HepG2 (cell line): Measurements from ENCODE around the gene CASKIN1. TPM values are rescaled to one million over a fixed set of nuclear protein-coding genes. Genes with fewer than 3 reads are reported as not detected.

Experiments used
- DNMT1 ChIP-seq: sonication (generic); formaldehyde crosslinking; IDR thresholded peaks from 2 replicates; pipeline ENCODE4 v1.5.1; 2020; ENCODE audit warnings: mild to moderate bottlenecking, missing genetic modification reagents
- GTF3A ChIP-seq: sonication (generic); formaldehyde crosslinking; conservative IDR thresholded peaks from 2 replicates; pipeline ENCODE4 v1.4.0; 2020; ENCODE audit warnings: mild to moderate bottlenecking, missing genetic modification reagents
- HMGXB3 ChIP-seq: sonication (generic); formaldehyde crosslinking; IDR thresholded peaks from 2 replicates; pipeline ENCODE4 v1.4.0; 2020; ENCODE audit warnings: missing genetic modification reagents, borderline replicate concordance
- KLF13 ChIP-seq: sonication (generic); formaldehyde crosslinking; IDR thresholded peaks from 2 replicates; pipeline ENCODE4 v1.4.0; 2020; ENCODE audit warnings: mild to moderate bottlenecking, missing genetic modification reagents
- NFIC ChIP-seq: IDR thresholded peaks from 2 replicates; pipeline ENCODE4 v1.6.1; 2012; ENCODE audit warnings: mild to moderate bottlenecking, low read length, inconsistent platforms
- PLSCR1 ChIP-seq: sonication (generic); formaldehyde crosslinking; IDR thresholded peaks from 2 replicates; pipeline ENCODE4 v1.5.0; 2020; ENCODE audit warnings: missing genetic modification reagents, mild to moderate bottlenecking, borderline replicate concordance
- TARDBP ChIP-seq: sonication (generic); formaldehyde crosslinking; IDR thresholded peaks from 2 replicates; pipeline ENCODE4 v1.8.0; 2022; ENCODE audit warnings: mild to moderate bottlenecking, missing genetic modification reagents
- TFAP4 ChIP-seq: sonication (generic); IDR thresholded peaks from 2 replicates; pipeline ENCODE4 v1.6.1; 2016; ENCODE audit warnings: low read depth, borderline replicate concordance
- ZMYM3 ChIP-seq: sonication (generic); formaldehyde crosslinking; IDR thresholded peaks from 2 replicates; pipeline ENCODE4 v1.5.1; 2020; ENCODE audit warnings: mild to moderate bottlenecking, missing genetic modification reagents
- ZNF136 ChIP-seq: sonication (generic); formaldehyde crosslinking; IDR thresholded peaks from 2 replicates; pipeline ENCODE4 v1.8.1; 2022; ENCODE audit warnings: low read depth, mild to moderate bottlenecking, moderate library complexity, missing genetic modification reagents
- ZNF17 ChIP-seq: sonication (generic); formaldehyde crosslinking; IDR thresholded peaks from 2 replicates; pipeline ENCODE4 v1.5.0; 2020; ENCODE audit warnings: mild to moderate bottlenecking, missing genetic modification reagents
- ZNF232 ChIP-seq: sonication (generic); formaldehyde crosslinking; IDR thresholded peaks from 2 replicates; pipeline ENCODE4 v1.4.0; 2020; ENCODE audit warnings: missing genetic modification reagents, borderline replicate concordance
- ZNF354B ChIP-seq: sonication (generic); formaldehyde crosslinking; IDR thresholded peaks from 2 replicates; pipeline ENCODE4 v1.8.0; 2022; ENCODE audit warnings: mild to moderate bottlenecking, missing genetic modification reagents
- ZNF556 ChIP-seq: sonication (generic); formaldehyde crosslinking; IDR thresholded peaks from 2 replicates; pipeline ENCODE4 v1.4.0; 2020; ENCODE audit warnings: mild to moderate bottlenecking, missing genetic modification reagents, borderline replicate concordance
- ZNF569 ChIP-seq: sonication (generic); formaldehyde crosslinking; IDR thresholded peaks from 2 replicates; pipeline ENCODE4 v1.5.0; 2020; ENCODE audit warnings: mild to moderate bottlenecking, missing genetic modification reagents, moderate library complexity, borderline replicate concordance
- ZNF670 ChIP-seq: sonication (generic); formaldehyde crosslinking; IDR thresholded peaks from 2 replicates; pipeline ENCODE4 v1.8.0; 2022; ENCODE audit warnings: mild to moderate bottlenecking, missing genetic modification reagents, borderline replicate concordance
- ZNF672 ChIP-seq: sonication (generic); formaldehyde crosslinking; IDR thresholded peaks from 2 replicates; pipeline ENCODE4 v1.8.1; 2022; ENCODE audit warnings: missing genetic modification reagents
- ZNF800 ChIP-seq: sonication (generic); formaldehyde crosslinking; IDR thresholded peaks from 2 replicates; pipeline ENCODE4 v1.4.0; 2020; ENCODE audit warnings: missing genetic modification reagents
- polyA plus RNA-seq, 8 experiments: library from polyadenylated mRNA; depleted of rRNA in 3 of 8; stranded (reverse) in 7 of 8; unstranded in 1 of 8; fragments of >200 nt; fragmentation: Illumina TruSeq in 4 of 8; extraction: Trizol in 4 of 8; gene quantifications; 2 replicates each; pipeline versions ENCODE4 v1.2.1 to v1.2.3, GENCODE V29; 2011 to 2016; ENCODE audit warnings: low read depth in 4 of 8, missing spikeins in 1 of 8, mixed read lengths in 1 of 8; ENCODE audit not compliant: insufficient read depth in 1 of 8
- total RNA-seq, 5 experiments: library from RNA; depleted of rRNA; stranded (reverse); fragments of >200 nt; fragmentation: Illumina TruSeq; extraction: Trizol; gene quantifications; 2 replicates each; pipeline ENCODE4 v1.2.3, GENCODE V29; 2016; ENCODE audit warnings: low read depth in 1 of 5
- TF ChIP-seq, protein P1 (sequence below), 2 experiments: sonication (generic) in 1 of 2; formaldehyde crosslinking in 1 of 2; IDR thresholded peaks; 2 replicates each; pipeline versions ENCODE4 v1.5.1 to v1.6.1; 2011 to 2020; ENCODE audit warnings: borderline replicate concordance in 1 of 2, low read depth in 1 of 2, low read length in 1 of 2, mild to moderate bottlenecking in 1 of 2, missing genetic modification reagents in 1 of 2, moderate library complexity in 1 of 2

Gene CASKIN1
- total and polyA plus RNA-seq, 2 of the 13 experiments (the other 11 are each of a cell fraction or from before 2014, with no cell fraction given) = 1.2 to 2.2 TPM

DNA sequence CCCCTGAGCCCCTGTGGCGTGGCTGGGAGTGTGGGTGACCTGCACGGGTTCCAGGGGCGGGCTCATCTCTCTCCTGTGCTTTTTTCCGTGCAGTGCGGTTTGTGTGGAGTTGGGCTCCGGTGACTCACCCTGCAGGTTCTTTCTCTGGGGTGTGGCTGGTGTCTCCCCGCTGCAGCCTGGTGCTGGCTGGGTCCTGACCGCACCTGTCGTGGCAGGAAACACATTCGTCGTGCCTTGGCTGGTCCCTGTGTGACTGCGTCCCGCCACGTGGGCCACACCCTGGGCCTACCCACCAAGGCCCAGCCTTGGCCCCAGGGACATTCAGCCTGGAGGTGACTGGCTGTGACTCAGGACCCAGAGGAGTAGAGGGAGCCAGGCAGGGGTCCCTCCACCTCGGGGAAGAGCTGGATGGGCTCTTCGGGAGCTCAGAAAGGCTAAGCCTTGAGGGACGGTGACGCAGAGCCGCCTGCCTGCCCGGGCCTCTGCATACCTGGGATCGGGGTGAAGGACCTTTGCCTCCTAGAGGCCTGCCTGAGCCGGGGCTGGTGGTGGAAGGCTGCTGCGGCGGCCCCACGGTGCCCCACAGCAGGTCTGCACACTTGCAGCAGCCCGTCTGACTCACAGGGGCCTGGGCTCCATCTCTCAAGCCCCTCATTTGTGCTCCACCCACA lies 33.1 kb downstream of the CASKIN1 start (continued):
- TF ChIP-seq TFAP4 = no peak
- TF ChIP-seq, protein P1, sequence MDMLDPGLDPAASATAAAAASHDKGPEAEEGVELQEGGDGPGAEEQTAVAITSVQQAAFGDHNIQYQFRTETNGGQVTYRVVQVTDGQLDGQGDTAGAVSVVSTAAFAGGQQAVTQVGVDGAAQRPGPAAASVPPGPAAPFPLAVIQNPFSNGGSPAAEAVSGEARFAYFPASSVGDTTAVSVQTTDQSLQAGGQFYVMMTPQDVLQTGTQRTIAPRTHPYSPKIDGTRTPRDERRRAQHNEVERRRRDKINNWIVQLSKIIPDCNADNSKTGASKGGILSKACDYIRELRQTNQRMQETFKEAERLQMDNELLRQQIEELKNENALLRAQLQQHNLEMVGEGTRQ (IDR thresholded peaks at IDR 0.05; ENCODE audit: low read depth, low read length) = no peak
- TF ChIP-seq, protein P1 (CRISPR knock-in tag; IDR thresholded peaks at IDR 0.05; ENCODE audit: borderline replicate concordance) = no peak
- TF ChIP-seq ZNF556 (CRISPR knock-in tag) = 0 out of 2 replicates have a peak, but pooled peaks have one; percentile 56
- TF ChIP-seq KLF13 (CRISPR knock-in tag) = no peak
- TF ChIP-seq ZNF800 (CRISPR knock-in tag) = no peak
- TF ChIP-seq NFIC = no peak
- TF ChIP-seq TARDBP (CRISPR knock-in tag) = peak; percentile 55
- TF ChIP-seq ZNF17 = no peak
- no peak for TF ChIP-seq PLSCR1 (CRISPR knock-in tag)
- 0 out of 2 replicates have a peak, but pooled peaks have one; percentile 41 for TF ChIP-seq HMGXB3 (CRISPR knock-in tag)
- TF ChIP-seq ZNF136 = no peak
- TF ChIP-seq ZNF232 (CRISPR knock-in tag) = no peak
- peak; percentile 74; the same call in 1 of the 2 replicates for TF ChIP-seq DNMT1 (CRISPR knock-in tag)
- no peak for TF ChIP-seq ZNF569 (CRISPR knock-in tag)
- no peak for TF ChIP-seq GTF3A
- TF ChIP-seq ZNF670 (CRISPR knock-in tag) = no peak
- TF ChIP-seq ZMYM3 (CRISPR knock-in tag) = no peak
- TF ChIP-seq ZNF672 (CRISPR knock-in tag) = no peak
- no peak for TF ChIP-seq ZNF354B (CRISPR knock-in tag)
